ENCODE measurements around the gene PRCP. TPM values are rescaled to one million over a fixed set of nuclear protein-coding genes. Genes with fewer than 3 reads are reported as not detected.

PRCP gene
- total RNA-seq, 2 donors from 2014 or later: 46.8 to 55.9 TPM

- TF ChIP-seq, protein P1, sequence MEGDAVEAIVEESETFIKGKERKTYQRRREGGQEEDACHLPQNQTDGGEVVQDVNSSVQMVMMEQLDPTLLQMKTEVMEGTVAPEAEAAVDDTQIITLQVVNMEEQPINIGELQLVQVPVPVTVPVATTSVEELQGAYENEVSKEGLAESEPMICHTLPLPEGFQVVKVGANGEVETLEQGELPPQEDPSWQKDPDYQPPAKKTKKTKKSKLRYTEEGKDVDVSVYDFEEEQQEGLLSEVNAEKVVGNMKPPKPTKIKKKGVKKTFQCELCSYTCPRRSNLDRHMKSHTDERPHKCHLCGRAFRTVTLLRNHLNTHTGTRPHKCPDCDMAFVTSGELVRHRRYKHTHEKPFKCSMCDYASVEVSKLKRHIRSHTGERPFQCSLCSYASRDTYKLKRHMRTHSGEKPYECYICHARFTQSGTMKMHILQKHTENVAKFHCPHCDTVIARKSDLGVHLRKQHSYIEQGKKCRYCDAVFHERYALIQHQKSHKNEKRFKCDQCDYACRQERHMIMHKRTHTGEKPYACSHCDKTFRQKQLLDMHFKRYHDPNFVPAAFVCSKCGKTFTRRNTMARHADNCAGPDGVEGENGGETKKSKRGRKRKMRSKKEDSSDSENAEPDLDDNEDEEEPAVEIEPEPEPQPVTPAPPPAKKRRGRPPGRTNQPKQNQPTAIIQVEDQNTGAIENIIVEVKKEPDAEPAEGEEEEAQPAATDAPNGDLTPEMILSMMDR (IDR thresholded peaks at IDR 0.05): no peak
- no peak for DNase-seq (ENCODE audit: low spot score)
- Histone ChIP-seq H3K36me3 (no peaks in the 10 kb centered on the region), H3K27me3 (replicated peaks; ENCODE audit: insufficient read depth) (no peaks in the 10 kb centered on the region), H3K4me3 (no peak overlapping the region), H3K4me1 (ENCODE audit: control insufficient read depth in 1 of 2, low read depth in 2 of 2) (peaks cover 0 to under 1% of the 10 kb centered on the region in 2 donors), H3K27ac (no peak overlapping the region), H3K9me3 (no peaks in the 10 kb centered on the region)
- no peak for ATAC-seq (ENCODE audit: insufficient number of reproducible peaks, low FRiP score, low read depth)
Measured at GRCh38 chr11:82796998-82797961, 103.0 kb downstream of the PRCP start.

DNA sequence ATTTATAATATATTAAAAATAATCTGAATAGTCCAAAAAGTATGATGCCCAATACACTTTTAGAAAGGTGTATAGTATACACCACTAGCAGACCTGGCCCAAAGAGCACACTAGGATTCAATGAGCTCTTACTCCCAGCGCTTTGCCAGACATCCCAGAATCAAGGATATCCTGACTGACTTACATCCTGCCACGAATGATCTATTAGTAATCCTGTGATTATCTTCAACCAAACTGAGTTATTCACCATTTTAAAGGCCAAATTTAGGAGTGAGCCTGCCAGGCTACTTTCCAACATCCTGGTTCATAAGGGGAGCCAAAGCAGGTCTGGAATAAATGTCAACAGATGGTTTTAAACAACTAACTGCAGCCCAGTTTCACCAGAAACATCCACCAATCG lies 105.7 kb downstream of the PRCP start:
- H3K27ac ChIP-seq: no peak overlapping the region
- no peaks in the 10 kb centered on the region for H3K4me1 ChIP-seq (ENCODE audit: control insufficient read depth in 1 of 2, low read depth in 2 of 2)
- no peak overlapping the region for H3K4me3 ChIP-seq
- TF ChIP-seq, protein P1 (IDR thresholded peaks at IDR 0.05): no peak
- DNase-seq (ENCODE audit: low spot score) (no peak), ATAC-seq (ENCODE audit: insufficient number of reproducible peaks, low FRiP score, low read depth) (no peak)
- H3K36me3 ChIP-seq: no peaks in the 10 kb centered on the region
- H3K27me3 ChIP-seq (replicated peaks; ENCODE audit: insufficient read depth): no peaks in the 10 kb centered on the region
- no peaks in the 10 kb centered on the region for H3K9me3 ChIP-seq

DNA sequence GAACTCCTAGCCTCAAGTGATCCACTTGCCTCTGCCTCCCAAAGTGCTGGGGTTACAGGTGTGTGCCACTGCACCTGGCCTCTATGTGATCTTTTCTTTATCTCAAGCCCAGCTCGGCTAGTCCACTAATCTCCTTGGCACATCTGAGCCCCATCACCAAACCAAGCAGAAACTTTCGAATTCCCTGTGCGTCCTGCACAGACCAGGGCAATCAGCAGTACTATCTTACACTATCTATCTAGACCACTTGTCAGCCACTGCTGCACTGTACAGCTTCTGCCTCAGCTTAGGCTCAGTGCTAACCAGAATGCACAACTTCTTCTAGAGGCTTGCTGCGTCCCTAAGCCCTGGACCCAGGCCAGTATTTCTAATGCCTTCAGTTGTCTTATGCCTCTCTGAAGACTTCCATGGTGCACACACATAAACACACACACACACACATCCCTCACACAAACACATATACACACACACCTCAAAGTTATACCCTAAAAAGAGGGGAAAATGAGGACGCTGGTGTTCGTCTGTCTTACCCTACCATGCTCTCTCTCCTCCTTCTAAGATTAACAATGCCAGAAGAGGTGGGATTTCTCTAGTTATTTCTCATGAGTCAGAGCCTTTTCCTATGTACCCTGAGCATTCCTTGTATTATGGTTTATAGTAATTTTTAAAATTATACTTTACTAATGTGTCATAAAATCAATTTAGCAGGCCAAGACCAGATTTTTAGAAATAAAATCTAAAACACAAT lies 107.2 kb downstream of the PRCP start:
- ATAC-seq (ENCODE audit: insufficient number of reproducible peaks, low FRiP score, low read depth): no peak
- H3K4me3 ChIP-seq: no peak overlapping the region
- H3K27me3 ChIP-seq (replicated peaks; ENCODE audit: insufficient read depth): no peaks in the 10 kb centered on the region
- no peak for DNase-seq (ENCODE audit: low spot score)
- TF ChIP-seq, protein P1 (IDR thresholded peaks at IDR 0.05): no peak
- H3K9me3 ChIP-seq: no peaks in the 10 kb centered on the region
- H3K27ac ChIP-seq: no peak overlapping the region
- H3K4me1 ChIP-seq (ENCODE audit: control insufficient read depth in 1 of 2, low read depth in 2 of 2): no peaks in the 10 kb centered on the region
- no peaks in the 10 kb centered on the region for H3K36me3 ChIP-seq

GRCh38 chr11:82792319-82792718 lies 107.9 kb downstream of the PRCP start:
- no peak overlapping the region for H3K27ac ChIP-seq
- no peaks in the 10 kb centered on the region for H3K36me3 ChIP-seq
- no peaks in the 10 kb centered on the region for H3K27me3 ChIP-seq (replicated peaks; ENCODE audit: insufficient read depth)
- no peaks in the 10 kb centered on the region for H3K4me1 ChIP-seq (ENCODE audit: control insufficient read depth in 1 of 2, low read depth in 2 of 2)
- H3K4me3 ChIP-seq: no peak overlapping the region
- ATAC-seq (ENCODE audit: insufficient number of reproducible peaks, low FRiP score, low read depth) (no peak), DNase-seq (ENCODE audit: low spot score) (no peak)
- no peaks in the 10 kb centered on the region for H3K9me3 ChIP-seq
- TF ChIP-seq, protein P1 (IDR thresholded peaks at IDR 0.05): no peak

DNA sequence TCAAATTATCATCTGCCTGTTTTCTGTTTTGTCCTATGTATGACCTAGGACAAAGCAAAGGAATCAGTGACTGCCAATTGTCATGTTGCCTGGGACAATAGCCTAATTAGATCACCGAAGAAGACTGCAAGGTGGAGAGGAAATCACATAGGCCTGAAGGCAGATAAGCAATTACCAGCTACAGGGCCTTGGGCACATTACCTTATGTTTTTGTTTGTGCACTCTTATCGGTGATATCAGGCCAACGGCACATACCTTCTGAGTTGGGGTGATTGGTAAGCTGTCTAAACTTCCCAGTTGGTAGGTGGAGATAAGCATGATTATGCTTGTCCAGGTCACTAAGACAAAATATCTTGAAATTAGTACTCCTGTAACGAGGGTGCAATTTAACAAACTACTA lies 108.5 kb downstream of the PRCP start:
- no peak for ATAC-seq (ENCODE audit: insufficient number of reproducible peaks, low FRiP score, low read depth)
- TF ChIP-seq, protein P1 (IDR thresholded peaks at IDR 0.05): no peak
- no peaks in the 10 kb centered on the region for H3K27me3 ChIP-seq (replicated peaks; ENCODE audit: insufficient read depth)
- no peaks in the 10 kb centered on the region for H3K9me3 ChIP-seq
- no peaks in the 10 kb centered on the region for H3K4me1 ChIP-seq (ENCODE audit: control insufficient read depth in 1 of 2, low read depth in 2 of 2)
- H3K4me3 ChIP-seq: no peak overlapping the region
- no peak for DNase-seq (ENCODE audit: low spot score)
- H3K36me3 ChIP-seq: no peaks in the 10 kb centered on the region
- H3K27ac ChIP-seq: no peak overlapping the region

Measured in thoracic aorta (tissue), 2 donors.